NCI-H82 treated with DMSO at 0.1 percent for 48 hours (cell line): Measurements from ENCODE around the gene RARG.

Source experiments
- DNase-seq: peaks from one replicate; lab custom pipeline; 2025; ENCODE audit not compliant: unreplicated experiment; lab: John Stamatoyannopoulos, UW

RARG gene

DNA sequence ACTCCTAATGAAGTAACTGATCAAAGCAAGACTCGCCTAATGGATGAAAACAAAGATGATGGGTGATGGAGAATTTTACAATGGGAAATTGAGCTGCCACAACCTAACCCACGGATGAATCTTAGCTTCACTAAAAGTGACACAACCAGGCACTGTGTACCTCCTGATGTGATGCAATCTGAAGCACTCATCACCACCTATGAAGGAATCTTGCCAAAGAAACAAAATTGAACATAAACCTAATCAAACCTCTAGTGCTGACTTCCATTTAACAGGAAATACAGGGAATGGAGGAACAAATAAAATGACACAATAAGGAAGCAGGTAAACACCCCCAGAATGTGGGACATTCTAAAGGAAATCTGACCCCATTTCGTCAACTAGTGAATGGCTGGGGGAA, 13.3 kb upstream of the RARG start:
- no peak for DNase-seq

DNA sequence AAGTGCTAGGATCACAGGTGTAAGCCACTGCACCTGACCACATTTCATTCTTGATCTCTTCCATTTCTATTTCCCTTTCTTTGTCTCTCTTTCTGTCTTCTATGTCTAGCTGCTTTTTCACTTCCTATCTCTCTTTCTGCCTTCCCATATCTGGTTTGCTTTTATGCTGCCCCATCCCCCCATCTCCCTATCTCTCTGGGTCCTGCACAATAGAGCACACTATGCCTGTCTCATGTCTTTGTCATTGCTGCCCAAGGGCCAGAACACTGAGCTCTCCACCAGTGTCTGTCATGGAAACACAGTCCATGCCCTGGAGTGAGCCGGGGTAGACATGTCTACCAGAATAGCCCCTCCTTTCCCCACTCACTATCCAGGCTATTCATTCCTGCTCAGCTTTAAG, 12.3 kb upstream of the RARG start:
- no peak for DNase-seq

DNA sequence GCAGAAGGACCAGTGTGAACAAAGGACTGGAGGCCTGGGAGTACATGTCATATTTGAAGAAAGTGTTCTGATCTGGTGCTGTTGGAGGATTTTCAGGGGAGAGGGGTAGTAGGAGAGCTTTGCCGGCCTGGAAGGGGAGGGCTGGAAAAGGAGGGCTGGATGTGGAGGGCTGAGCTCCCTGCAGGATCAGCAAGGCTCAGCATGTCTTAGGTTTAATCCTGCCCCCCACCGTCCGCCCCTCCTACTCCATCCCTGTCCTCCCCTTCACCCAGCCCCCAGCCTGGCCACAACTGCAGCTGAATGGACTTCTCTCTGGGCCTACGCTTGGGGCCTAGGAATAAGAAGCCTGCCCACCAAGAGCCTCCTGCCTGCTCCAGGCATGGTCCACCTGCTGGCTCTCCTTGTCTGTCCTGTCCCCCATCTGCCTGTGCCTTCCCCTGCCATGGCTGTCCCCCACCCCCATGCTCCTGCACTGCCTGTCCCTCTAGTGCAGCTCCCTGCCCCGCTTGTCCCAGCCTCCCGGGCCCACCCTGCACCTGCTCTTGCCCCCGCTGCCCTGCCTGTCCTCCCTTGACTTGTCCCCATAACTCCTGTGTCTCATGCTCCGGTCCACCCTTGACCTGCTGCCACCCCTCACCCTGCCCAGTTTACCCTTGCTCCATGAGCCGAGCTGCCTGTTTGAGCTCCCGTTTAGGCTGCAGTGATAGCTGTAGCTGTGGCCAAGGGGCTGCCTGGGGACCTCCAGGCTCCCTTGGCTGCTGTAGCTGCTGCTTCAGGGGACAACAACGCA, 9.8 kb upstream of the RARG start:
- peak; percentile 83 for DNase-seq

DNA sequence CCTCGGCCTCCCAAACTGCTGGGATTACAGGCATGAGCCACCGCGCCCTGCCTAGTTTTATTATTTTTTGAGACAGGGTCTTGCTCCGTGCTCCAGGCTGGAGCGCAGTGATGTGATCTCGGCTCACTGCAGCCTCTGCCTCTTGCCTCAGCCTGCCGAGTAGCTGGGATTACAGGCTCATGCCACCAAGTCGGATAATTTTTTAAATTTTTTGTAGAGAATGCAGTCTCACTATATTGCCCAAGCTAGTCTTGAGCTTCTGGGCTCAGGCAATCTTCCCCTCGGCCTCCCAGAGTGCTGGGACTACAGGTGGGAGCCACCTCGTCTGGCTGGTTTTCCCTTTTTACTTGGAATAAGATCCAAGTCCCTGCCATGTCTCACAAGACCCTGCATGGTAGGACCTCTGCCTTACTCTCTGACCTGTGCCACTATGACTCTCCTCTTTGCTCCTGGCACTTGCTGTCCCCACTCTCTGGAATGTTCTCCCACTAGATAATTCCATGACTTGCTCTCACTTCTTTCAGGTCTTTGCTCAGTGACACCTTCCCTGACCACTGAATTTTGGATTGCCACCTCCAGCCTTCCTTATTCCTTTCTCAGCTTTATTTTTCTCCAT, 7.7 kb upstream of the RARG start:
- DNase-seq, result no peak

DNA sequence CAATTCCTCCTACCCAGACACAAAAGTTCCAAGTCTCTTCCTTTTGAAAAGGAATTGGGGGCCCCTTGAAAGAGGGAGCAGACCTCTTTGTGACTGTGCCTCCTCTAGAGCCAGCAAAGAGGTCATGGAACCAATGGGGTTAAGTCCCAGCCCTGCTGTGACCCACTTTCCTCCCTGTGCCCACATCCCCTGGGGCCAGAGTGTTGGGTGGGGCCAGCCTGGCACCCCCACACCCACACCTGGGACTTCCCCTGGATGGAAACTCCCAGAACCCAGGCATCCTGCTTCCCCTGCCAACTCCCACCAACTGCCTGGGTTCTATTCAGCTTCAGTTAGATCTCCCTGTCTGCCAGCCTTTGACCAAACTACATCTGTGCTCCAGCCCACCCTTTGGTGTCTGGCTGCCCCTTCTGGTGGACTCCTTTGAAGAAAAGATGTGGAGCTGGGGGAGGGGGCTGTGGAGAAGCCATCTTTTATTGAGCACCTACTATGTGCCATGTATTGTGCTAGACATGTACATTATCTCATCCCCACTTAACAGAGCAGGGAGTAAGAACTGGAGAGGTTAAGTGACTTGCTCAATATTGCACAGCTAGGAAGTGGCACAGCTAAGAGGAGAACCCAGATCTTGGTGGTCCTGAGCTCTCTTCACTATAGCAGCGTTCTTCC, 4.6 kb upstream of the RARG start:
- no peak for DNase-seq

DNA sequence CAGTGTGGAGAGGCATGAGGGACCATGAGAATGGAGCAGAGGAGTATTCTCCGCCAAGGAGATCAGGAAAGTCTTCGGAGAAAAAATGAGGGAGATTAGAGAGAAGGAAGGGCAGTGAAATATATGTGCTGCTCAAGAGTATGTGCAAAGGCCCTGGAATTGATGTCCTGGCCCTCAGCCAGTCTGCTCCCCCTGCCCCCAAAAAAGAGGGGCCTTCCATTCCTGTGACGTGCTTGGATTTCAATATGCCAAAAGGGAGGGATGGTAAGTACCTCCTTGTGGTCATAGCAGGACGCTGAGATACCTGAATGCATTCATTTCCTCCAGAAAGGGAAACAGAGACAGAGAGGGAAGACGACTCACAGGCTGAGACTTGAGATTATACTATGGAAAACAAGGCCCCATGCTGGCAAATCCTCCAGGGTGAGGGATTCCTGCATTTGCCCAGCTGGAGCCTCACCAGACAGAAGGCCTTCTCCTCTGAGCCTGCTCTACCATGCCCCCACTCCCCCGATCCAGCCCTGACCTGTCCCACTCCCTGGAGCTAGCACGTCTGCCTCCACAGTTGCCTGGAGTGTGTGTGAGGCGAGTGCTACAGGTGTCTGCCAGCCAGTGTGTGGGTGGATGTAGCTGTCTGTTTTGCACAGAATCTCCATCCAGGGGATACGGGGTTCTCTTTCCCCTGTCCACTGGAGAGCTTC, 3.9 kb upstream of the RARG start:
- no peak for DNase-seq

DNA sequence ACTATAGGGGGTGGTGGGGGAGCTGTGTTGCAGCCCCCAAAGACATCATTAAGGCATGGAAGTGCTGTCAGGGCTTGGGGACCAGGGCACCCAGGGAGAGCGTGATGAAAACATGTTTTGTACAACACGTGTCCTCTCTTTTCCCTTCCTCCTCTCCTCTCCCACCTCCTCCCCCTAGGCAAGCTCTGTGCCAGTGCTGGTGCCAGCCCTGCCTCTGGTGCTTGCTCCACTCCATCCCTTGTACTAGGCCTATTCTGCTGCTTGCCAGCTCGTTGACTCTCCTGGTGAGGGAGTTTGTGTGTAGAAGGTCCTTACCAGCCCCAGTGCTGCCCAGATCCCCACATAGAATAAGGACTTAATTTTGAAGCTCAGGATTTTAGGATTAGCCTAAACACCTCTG, 3.2 kb upstream of the RARG start:
- DNase-seq, result no peak

DNA sequence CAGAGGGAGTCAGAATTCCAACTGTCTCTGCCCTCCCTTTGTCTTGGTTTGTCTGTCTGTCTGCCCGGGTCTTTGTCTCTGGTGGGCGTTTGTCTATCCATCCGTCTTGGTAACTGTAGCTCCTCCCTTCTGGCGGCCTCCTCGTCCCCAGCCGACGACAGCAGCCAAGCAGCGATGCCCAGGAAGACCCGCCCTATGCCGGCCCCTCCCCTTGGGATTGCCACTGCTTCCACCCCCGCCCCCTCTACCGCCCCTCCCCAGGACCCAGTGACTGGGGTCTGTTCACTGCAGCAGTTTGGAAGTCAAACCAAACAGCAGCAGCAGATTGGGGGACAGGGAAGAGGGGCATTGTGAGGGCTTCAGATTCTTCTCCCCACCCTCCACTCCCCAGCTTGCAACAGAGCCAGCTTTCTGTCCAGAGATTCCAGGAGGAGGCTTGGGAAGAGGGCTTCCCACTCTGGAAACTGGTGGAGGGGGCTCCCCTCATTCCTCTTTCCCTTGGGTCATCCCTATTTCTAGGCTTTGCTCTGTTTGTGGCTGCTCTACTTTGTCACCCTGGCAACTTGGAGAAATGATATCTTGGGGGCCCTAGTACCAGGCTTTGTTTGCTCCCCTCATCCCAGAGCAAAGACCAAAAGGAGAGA, 2.4 kb upstream of the RARG start:
- DNase-seq, result peak; percentile 44

DNA sequence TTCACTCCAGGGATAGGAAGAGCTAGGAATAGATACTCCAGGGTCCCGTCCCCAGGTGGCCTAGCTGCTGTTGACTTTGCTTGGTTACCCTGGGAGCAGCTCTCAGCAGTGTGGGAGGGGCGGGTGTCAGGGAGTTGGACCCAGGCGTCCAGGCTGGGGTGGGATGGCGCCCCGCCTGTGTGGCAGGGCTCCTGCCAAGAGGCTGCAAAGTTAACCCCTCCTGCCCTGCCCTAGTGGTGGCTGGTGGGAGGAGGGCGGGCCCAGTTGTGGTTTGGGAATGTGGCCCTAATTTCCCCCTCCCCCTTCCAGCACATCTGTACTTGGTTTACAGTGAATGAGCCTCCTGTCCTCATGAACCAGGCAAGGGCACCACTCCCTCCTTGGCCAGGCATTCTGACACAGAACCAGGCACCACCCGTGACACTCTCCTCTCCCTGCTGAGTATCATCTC, 1.7 kb upstream of the RARG start:
- no peak for DNase-seq

DNA sequence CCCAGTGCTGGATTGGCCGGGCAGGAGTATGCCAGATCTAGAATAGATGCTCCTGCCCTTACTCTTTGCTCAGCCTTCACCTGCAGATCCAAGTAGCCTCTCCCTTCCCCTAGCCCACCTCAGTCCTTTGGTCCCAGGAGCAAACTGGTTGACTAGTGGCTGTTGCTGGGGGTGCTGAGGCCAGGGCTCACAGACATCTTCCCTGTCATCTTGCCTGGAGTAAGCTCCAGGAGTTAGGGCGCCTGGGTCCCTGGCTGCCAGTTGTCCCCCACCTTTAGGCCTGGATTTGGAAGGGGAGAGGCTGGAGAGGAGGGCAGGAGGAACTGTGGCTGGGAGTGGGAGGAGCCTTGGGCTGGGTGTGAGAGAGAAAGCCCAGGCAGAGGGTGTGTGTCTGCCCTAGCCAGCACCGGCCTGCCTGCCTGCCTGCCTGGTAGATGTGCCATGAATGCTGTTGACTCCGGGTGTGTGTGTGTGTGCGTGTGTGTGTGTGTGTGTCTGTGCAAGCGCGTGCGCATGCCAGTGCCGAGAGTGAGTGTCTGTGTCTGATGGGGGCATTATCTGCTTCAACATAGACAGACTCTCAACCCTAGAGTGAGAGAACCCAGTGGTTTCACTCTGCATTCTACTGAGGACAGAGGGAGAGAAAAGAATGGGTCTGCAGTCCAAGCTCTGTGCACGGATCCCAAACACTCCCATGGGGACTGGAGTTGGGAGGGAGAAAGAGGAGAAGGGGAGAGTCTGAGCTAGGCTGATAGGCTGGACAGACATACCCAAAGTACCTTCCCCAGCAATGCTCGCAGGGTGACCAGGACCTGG, 845 bp upstream of the RARG start:
- no peak for DNase-seq

DNA sequence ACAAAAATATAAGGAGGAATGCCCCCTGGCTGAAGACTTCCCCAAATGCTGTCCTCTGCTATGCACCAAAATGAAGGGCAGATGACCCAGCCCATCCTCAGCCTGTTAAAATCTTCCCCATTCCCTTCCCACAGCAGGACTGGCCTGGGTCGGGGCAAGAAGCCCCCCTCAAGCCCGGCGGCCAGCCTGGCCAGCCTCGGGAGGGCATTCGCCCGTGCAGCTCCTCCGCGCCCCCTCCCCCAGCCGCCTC, 413 bp downstream of the RARG start:
- DNase-seq, result no peak

DNA sequence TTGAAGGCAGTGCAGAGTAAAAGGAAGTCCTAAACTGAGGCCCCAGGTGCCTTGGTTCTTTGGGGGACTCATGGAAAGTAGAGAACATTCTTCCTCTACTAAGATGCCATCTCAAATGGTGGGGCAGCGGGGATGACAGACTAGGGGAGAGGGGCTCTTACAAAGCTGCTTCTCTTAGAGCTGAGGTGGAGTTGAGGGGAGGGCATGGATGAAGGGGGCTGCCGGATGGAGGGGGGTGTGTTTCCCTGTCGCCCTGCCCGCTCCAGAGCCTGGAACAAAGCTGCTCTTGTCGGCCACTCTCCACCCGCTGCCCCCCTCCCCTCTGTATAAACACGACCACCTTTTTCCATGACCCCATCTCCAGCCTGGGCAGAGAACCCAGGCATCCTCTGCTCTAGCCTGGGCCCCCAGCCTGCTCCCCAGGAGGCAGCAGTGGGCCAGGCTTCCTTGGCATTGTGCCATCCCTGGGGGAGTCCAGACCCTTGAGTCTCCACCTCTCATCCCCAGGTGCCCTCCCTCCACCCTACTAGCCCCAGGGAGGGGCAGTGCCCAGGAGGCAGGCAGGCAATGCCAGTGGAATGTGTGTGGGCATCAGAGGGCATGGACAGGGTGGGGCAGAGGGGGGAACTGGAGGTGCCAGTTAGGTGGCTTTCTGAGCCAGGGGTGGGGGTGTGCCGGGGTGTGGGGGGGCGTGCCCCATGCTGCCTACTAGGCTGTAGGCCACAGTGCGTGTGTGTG, 1.7 kb downstream of the RARG start:
- DNase-seq, result no peak

DNA sequence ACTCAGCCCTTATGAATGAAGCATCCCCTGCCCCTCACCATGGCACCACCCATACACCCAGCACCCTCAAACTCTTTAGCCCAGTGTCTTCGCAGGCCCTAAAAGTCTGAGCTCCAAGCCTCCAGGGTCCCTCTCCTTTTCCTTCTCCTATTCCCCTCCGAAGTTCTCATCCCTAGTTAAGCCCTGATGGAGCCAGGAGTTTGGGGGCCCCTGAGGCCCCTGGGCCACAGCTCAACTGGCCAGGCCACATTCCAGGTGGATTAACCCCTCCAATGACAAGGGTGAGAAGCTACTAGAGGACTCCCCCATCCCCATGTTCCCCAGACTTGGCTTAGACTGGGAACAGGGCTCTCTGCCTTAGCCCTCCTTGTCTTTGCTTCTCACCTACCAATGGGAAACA, 2.6 kb downstream of the RARG start:
- DNase-seq, result no peak

DNA sequence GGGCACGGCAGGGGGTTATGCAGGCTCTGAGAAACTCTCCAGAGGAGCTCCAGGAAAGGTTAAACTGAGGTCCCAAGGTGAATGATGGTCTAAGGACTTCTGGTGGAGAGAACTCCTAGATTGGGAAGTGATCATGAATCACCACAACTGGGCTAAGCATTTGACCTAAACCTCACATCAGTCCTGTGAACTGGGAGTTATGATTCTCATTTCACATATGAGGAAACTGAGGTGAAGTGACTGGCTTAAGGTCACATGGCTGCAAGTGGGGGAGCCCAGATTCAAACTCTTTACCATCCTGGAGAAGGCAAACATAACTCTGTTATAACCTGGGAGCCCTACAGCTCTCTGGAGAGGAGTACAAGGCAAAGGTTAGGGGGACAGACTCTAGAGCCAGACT, 4.2 kb downstream of the RARG start:
- DNase-seq, result no peak

DNA sequence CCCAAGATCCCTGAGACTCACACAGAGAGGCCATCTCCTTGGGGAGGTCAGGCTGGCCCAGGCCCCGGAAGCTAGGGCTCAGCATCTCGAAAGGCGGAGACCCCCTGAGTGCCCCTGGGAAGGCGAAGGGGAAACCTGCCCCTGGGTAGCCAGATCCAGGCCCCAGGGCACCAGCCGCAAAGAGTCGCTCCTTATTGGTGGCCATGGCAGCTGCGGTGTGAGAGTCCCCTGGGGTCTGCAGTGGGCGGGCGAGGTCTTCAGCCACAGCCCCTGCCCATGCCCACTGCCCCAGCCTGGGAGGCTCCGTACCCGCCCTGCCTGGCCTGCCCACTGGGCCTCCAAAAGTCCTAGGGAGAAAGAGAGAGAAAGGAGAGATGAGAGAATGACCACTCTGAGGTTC, 4.7 kb downstream of the RARG start:
- DNase-seq, result no peak

DNA sequence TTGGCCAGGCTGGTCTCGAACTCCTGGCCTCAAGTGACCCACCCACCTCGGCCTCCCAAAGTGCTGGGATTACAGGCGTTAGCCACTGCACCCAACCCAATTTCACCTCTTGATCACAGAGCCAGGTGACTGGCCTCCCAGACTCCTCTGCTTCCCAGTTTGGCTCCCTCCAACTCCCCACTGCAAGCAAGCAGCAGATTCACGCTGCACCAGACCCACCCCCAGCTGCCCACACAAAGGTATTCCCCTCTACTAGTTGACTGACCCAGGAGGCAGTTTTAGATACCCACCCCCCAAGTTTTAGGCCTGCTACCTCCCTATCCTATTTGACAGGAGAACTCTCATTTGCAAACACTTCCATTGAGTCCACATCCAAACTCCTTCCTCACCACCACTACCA, 5.2 kb downstream of the RARG start:
- no peak for DNase-seq

DNA sequence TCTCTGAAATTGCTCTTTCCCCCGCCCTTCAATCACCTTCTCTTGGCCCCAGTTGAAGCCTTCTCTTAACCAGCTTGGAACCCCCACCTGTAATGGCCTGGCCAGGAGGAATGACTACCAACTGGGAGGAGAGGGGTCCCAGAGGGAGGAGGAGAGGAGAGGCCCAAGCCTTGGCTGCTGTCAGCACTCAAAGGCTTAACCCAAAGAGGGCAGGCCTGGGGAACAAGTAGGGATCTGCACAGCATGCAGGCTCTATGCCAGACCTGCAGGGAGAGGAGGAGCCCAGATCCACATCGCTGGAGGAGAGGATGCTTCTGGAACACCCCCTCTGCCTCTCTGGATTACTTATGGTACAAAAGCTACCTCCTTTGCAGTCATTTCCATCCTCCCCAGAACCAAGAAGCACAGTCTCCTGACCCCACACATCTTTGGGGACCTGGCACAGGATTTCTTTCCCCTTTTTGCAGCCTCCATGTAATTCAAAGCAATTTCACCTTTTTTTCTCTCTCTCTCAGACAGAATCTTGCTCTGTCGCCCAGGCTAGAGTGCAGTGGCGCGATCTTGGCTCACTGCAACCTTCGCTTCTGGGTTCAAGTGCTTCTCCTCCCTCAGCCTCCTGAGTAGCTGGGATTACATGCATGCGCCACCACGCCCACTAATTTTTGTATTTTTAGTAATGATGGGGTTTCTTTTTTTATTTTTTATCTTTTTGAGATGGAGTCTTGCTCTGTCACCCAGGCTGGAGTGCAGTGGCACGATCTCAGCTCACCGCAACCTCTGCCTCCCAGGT, 6.2 kb downstream of the RARG start:
- no peak for DNase-seq

DNA sequence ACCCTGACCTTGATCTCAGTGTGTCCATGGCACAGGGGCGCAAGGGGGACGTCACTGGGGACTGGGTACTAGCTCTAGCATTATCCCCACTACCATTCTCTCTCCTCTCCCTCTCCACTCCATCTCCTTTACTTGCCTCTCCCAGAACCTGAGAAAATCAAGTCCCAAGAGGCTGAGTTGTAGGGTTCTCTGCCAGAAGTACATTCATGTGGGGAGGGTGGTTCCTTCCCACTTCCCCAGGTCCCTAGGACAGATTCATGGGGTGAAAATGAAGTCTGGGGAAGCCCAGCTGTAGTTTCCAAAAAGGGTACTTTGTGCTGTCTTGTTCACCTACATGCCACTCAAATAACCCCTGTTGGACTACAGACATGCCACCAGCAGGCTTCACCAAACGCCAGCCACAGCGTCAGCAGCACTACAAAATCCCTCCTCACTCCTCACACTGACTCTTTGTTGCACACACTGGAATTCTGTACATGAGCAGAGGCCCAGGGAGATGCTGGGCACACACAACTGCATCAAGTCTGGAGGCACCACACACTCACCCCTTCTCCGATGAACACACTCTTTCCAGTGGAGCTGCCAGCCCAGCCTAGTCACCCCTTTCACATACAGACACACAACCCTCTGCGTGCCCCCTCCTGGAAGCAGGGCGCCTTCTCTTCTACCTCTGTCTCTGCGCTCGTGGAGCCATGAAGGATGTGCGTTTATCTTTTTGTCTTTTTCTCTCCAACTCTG, 6.9 kb downstream of the RARG start:
- DNase-seq, result no peak
